Thoracic aorta (tissue), 2 donors: ENCODE measurements around the gene PRMT7. TPM values are rescaled to one million over a fixed set of nuclear protein-coding genes. Genes with fewer than 3 reads are reported as not detected.

ENCODE experiments used
- ATAC-seq: fragments of 150-250 bp; one replicate; pipeline ENCODE4 v1.8.0; 2017; ENCODE audit warnings: low read depth; ENCODE audit not compliant: insufficient number of reproducible peaks, low FRiP score
- DNase-seq: peaks from one replicate; pipeline ENCODE4 v3.0.0-alpha.2; 2020; ENCODE audit warnings: low spot score
- H3K27ac ChIP-seq, 2 donors: fragments of 200-600 bp; sonication (generic); 1 replicate in 1 of 2; 2 replicates in 1 of 2; pipeline ENCODE4 v1.5.1; 2016; ENCODE audit warnings: mild to moderate bottlenecking in 2 of 2, moderate library complexity in 2 of 2
- H3K27me3 ChIP-seq: fragments of 200-600 bp; sonication (generic); replicated peaks from 2 replicates; pipeline ENCODE4 v1.6.0; 2016; ENCODE audit warnings: mild to moderate bottlenecking; ENCODE audit not compliant: insufficient read depth
- H3K36me3 ChIP-seq: fragments of 200-600 bp; sonication (generic); one replicate; pipeline ENCODE4 v1.5.1; 2016
- H3K4me1 ChIP-seq, 2 donors: fragments of 200-600 bp; sonication (generic); 1 replicate in 1 of 2; 2 replicates in 1 of 2; pipeline versions ENCODE4 v1.5.1 to v1.6.0; 2016; ENCODE audit warnings: low read depth in 2 of 2, mild to moderate bottlenecking in 1 of 2; ENCODE audit not compliant: control insufficient read depth in 1 of 2
- H3K4me3 ChIP-seq: fragments of 200-600 bp; sonication (generic); 2 replicates; pipeline ENCODE4 v1.5.1; 2016; ENCODE audit warnings: mild to moderate bottlenecking
- H3K9me3 ChIP-seq: fragments of 200-600 bp; sonication (generic); 2 replicates; pipeline ENCODE4 v1.5.1; 2016
- CTCF ChIP-seq: fragments of 200-600 bp; sonication (generic); IDR thresholded peaks from one replicate; pipeline ENCODE4 v1.5.1; 2019; ENCODE audit warnings: antibody characterized with exemption
- total RNA-seq, 2 donors: library from RNA; depleted of rRNA; stranded (reverse); fragments of >200 nt; gene quantifications; one replicate each; pipeline versions ENCODE4 v1.1.0 to v1.2.3, GENCODE V29; 2016

PRMT7 gene
- total RNA-seq, 2 donors from 2014 or later: 46.6 to 74.2 TPM

DNA sequence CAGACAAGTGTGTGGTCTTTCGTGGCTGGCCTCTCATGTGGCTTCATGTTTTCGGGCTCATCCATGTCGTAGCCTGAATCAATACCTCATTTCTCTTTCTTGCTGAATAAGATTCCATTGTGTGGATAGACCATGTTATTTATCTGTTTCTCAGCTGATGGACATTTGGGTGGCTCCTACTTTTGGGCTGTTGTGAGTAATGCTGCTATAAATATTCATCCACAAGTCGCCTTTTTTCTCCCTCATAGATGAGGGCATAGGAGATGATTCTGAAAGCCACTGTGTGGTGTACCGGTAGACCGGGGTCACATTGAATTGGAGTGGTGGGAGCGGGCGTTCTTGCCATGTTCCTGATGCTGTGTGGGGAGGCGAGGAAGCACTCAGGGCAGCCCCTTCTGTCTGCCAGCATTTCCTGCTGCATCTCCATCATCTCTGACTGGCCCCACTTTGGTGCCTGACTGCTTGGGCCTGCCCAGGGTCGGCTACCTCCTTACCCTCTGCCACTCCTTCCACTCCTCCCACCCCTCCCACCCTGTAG is 40.1 kb downstream of the PRMT7 start:
- no peaks in the 10 kb centered on the region for H3K9me3 ChIP-seq
- TF ChIP-seq CTCF: no peak
- no peak overlapping the region for H3K27ac ChIP-seq
- ATAC-seq: no peak
- no peaks in the 10 kb centered on the region for H3K4me1 ChIP-seq
- H3K4me3 ChIP-seq: no peak overlapping the region
- no peak for DNase-seq
- H3K27me3 ChIP-seq: no peaks in the 10 kb centered on the region
- peaks cover 57% of the 10 kb centered on the region for H3K36me3 ChIP-seq

GRCh38 chr16:68351463-68351862 is 40.6 kb downstream of the PRMT7 start:
- H3K9me3 ChIP-seq: no peaks in the 10 kb centered on the region
- H3K27me3 ChIP-seq: no peaks in the 10 kb centered on the region
- TF ChIP-seq CTCF: no peak
- H3K27ac ChIP-seq: no peak overlapping the region
- no peak overlapping the region for H3K4me3 ChIP-seq
- peaks cover 58% of the 10 kb centered on the region for H3K36me3 ChIP-seq
- DNase-seq (no peak), ATAC-seq (no peak)
- no peaks in the 10 kb centered on the region for H3K4me1 ChIP-seq

GRCh38 chr16:68351991-68352431 is 41.2 kb downstream of the PRMT7 start:
- H3K4me1 ChIP-seq: no peaks in the 10 kb centered on the region
- no peaks in the 10 kb centered on the region for H3K9me3 ChIP-seq
- H3K4me3 ChIP-seq: no peak overlapping the region
- no peak overlapping the region for H3K27ac ChIP-seq
- no peak for TF ChIP-seq CTCF
- DNase-seq: no peak
- no peaks in the 10 kb centered on the region for H3K27me3 ChIP-seq
- no peak for ATAC-seq
- peaks cover 61% of the 10 kb centered on the region for H3K36me3 ChIP-seq

GRCh38 chr16:68353366-68353765 is 42.5 kb downstream of the PRMT7 start:
- Histone ChIP-seq H3K9me3 (no peaks in the 10 kb centered on the region), H3K36me3 (peaks cover 66% of the 10 kb centered on the region), H3K27ac (no peak overlapping the region), H3K4me3 (no peak overlapping the region), H3K4me1 (no peaks in the 10 kb centered on the region), H3K27me3 (no peaks in the 10 kb centered on the region)
- DNase-seq (no peak), ATAC-seq (no peak)
- TF ChIP-seq CTCF: no peak

GRCh38 chr16:68354816-68355215 is 44.0 kb downstream of the PRMT7 start:
- no peak overlapping the region for H3K27ac ChIP-seq
- no peak overlapping the region for H3K4me3 ChIP-seq
- TF ChIP-seq CTCF: no peak
- no peaks in the 10 kb centered on the region for H3K27me3 ChIP-seq
- no peaks in the 10 kb centered on the region for H3K4me1 ChIP-seq
- H3K36me3 ChIP-seq: peaks cover 60% of the 10 kb centered on the region
- no peak for ATAC-seq
- DNase-seq: no peak
- no peaks in the 10 kb centered on the region for H3K9me3 ChIP-seq
